HG02571 (cell line): ENCODE measurements around the gene TNFRSF19.

ENCODE experiments used
- ATAC-seq: cut with Tn5 transposase; IDR thresholded peaks from one replicate; pipeline ENCODE4 v1.9.1; 2021; ENCODE audit warnings: mild to moderate bottlenecking, moderate library complexity; ENCODE audit not compliant: unreplicated experiment

The TNFRSF19 gene

DNA sequence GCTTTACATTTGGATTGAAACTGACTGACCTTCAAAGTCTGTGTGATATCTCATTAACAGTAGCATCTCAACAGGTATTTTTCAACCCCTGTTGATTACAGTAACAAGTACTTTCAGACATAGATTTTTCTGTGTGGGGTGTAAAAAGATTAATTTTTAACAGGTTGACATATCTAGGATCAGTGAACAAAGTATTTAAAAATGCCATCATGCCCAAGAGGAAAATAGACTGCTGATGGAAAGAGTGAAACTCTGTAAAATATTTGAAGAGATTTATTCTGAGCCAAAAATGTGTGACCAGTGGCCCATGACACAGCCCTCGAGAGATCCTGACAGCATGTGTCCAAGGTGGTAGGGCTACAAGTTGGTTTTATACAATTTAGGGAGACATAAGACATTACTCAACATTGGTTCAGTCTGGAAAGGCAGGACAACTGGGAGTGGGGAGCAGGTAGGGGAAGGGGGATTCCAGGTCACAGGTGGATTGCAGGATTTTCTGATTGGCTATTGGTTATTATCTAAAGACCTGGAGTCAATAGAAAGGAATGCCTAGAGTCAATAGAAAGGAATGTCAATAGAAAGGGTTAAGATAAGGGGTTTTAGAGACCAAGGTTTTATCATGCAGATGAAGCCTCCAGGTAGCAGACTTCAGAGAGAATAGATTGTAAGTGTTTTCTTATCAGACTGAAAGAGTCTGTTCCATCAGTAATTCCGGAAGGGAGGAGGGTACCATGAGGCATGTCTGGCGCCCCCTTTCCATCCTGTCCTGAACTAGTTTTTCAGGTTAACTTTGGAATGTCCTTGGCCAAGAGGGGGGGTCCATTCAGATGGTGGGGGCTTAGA, 29.1 kb downstream of the TNFRSF19 start:
- ATAC-seq, result no peak

DNA sequence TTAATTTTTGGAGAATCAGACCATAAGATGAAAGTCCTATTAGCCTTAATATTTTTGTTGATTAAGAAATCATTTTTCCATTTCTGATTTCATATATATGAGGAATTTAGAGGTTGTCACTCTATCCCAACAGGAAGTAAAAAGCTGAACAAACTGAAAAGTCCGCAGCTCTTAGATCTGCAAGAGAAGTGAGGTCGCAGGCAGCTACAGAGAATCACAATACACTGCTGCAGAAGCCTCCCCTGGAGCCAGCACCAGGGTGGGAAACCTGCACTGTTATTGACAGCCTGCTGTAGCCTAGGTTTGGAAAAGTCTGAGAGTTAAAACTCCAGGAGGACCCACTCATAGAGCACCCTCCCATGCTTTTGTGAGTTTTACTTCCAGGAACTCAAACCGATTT, 29.9 kb downstream of the TNFRSF19 start:
- no peak for ATAC-seq

DNA sequence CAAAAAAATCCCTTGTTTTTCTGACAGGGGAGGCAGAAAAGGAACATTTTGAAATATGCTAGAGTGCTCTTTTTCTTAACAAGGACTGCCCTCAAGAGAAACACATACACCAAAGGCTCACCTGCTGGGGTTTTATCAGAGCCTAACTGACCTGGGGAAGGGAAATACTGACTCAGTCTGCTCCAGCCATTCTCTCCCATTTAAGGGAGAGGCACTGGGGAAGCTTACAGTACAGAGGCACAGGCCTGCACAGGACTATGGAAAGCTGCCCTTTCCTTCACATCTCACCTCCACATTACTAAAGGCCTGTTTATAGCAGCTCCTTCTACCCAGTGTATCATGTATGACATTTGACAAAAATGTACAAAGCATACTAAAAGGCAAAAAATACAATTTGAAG, 30.3 kb downstream of the TNFRSF19 start:
- no peak for ATAC-seq

DNA sequence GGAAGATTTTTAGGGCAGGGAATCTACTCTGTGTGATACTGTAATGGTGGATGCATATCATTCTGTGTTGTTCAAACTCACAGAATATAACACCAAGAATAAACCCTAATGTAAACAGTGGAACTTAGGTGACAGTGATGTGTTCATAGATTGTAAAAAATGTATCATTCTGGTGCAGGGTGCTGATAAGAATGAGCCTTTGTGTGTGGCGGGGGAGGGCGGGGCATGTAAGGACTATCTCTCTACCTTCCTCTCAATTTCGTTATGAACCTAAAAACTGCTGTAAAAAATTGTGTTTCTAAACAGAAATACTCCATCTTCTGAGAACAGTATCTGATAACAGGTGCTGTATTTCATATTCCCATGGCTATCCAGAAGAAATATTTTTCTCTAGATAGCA, 35.6 kb downstream of the TNFRSF19 start:
- ATAC-seq, result no peak

DNA sequence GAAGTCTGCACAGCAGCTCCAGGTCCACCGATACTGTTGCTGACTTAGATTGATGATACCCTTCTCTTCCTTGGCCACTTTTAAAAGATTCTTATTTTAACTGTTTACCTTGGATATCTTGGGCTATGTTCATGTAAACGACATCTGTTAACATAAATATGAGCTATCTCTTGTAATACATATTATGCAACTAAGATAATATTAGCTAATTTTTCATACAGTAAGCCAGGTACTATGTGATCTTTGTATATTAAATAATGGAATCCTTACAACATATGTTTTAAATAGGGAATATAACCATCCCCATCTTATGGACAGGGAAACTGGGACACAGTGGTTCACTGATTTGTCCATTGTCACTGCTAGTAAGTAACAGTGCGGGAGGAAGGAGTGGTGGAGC, 37.9 kb downstream of the TNFRSF19 start:
- ATAC-seq, result no peak

DNA sequence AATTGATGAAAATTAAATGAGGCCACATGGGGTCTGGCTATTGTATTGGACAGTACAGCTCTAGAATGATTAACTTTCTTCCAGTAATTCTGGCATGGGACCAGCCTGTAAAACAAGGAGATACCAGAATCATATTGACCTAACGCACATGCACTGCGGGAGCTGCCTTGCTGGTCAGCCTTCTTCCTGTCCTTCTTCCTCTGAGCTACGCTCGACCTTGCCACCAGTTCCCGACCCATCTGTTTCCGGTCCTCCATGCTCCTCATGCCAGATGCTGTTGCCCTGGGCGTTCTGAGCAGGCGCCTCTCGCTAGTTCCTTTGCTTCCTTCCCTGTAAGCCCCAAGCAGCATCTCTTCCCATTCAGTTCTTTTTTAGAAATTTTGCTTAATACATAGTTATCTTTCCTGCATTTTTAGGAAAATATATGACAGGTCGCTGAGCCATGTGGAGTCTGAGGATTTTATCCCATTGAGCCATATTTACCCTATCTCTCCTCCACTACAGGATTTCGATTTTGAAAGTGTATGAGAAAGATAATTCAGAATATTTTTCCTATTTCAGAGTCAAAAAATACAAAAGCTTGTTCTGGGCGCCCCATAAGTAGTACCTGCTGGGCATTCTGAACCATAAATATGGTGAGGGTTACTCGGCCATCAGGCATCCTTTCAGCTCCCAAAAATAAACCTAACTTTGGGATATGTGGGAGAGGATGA, 38.6 kb downstream of the TNFRSF19 start:
- ATAC-seq, result no peak

DNA sequence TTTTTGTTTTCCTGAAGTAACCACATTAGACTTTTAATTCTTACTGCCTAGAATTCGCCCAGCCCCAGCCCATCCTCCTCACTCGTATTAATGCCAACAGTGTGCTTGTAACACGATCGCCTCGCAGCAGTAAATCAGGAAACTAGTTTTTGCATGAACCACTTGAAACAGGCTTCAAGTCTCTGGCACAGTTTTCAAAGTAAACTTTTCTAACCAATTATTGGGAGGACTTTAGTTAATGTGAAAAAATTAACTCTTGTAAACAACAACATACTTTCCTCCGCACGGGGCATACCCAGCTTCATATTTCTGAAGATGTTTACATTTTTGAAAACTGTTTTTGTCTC, 39.2 kb downstream of the TNFRSF19 start:
- peak; percentile 51 for ATAC-seq

DNA sequence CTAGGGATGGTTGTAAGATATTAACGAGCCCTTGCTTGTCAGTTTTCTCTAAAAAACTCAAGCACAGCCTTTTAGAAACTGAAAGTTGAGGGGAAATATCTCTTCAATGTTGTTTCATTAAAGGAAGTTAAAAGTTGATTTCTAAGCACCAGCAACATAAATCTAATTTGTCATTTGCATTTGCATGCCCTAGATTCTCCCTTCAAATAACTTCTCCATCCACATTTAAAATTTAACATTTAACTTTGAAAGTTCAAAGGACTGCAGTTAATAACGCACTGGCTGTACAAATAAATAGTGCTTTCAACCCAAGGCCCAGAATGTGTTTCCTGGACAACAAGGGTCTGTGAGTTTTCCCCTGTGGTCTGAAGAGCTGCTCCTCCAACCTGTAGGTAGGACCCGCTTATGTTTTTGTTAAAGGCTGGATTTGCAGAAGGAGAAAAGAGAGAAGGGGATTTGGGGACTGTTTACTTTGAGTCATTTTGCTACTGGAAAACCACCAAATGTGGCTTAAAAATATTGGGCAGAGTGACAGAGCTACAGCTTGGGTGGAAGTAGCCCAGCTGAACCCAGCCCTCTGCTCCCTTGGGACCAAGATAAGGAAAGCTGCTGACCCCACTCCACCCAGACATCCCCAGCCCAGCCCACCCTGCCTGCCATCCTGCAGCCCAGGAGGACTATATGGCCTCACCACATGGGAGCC, 39.8 kb downstream of the TNFRSF19 start:
- no peak for ATAC-seq

DNA sequence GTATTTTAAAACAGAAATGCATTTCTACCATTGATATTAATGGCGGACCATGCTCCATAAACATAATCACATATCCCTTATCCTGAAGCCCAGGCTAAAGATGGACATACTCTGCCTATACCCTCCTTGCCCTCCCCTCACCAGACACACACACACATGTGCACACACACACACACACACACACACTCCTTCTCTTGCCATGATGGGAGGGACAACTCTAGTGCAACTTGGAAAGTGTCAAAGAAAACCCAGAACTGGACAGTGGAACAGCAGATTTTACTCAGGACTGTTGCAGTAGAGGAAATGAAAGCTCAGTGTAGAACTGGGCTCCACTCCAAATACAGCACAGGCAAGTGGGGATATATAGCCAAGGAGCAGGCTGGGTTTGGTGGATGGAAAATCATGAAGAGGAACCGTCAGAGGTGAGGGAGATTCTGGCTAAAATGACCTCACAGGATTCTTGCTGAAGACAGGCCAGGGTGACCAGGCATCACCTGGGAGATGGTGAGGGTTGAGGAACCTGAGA, 40.8 kb downstream of the TNFRSF19 start:
- no peak for ATAC-seq

DNA sequence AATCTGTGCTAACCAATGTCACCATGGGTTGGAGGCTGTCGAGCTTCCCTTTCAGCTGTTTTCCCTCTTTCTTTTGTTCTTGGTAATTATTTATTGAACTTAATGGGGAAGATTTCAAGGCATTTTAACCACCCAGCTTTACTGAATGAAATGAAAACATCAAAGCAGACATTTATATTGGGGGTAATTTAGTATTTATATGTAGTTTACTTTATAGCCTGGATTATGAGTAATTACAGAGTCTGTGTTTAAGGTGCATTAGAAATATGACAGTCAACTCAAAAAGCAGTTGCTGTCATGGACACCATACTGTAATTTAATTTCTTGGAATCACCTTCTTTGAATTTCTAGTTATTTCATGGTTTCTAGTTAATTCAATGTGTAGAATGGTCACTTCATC, 42.0 kb downstream of the TNFRSF19 start:
- ATAC-seq, result no peak

DNA sequence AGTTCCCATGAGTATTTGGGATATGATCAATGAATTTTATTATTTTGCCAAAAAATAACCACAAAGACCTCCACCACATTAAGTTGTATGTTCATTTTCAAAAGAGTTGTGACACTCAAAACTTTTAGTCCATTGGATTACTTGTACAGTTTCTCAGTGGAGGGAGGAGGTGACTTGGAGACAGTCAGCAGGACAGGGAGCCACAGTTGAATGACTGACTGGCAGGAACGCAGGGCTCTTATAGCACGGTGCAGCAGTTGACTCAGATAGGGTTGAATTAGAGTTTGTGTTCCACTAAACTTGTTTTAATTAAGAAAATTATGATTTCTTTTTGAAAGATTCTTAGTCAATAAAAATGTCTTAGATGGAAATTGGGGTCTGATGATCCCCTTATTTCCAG, 42.5 kb downstream of the TNFRSF19 start:
- ATAC-seq, result no peak

DNA sequence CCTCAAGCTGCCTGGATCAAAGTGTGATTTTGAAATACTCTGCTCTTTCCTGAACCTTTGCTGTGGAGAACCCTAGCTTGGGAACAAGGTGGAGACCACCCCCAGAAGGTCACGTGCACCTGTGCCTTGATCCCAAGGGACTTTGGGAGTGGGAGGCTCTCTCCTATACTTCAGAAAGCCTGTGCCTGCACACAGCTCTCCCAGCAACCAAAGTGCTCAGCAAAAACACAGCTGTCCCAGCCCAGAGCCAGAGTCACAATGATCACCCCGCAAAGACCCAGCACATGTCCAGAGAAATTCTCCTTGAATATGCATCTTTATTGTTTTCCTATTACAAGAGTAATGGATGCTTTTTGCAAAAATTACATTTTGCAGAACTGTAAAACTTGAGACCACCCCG, 43.4 kb downstream of the TNFRSF19 start:
- no peak for ATAC-seq

DNA sequence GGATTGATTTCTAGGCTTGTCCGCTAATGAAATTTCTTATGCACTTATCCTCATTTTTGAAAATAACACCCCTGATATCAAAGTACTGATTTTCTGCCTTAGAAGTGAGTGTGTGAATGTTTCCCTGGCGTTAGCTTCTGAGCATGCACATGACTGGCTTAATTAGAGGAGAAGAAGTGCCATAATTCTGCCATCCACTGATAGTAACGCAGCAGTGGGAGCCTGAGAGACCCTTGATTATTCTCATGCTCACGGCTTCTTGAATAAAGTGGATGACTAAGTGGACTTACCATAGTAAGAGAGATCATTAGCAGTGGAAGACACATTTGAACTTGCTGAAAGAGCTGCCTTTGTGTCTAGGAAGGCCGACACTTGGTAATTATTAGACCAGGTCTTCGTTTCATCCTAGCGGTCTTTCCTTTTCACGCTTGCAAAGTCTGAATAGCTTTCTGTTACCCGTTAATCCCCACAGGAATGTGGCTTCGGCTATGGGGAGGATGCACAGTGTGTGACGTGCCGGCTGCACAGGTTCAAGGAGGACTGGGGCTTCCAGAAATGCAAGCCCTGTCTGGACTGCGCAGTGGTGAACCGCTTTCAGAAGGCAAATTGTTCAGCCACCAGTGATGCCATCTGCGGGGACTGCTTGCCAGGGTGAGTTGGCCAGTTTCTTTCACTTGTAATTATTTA, 45.3 kb downstream of the TNFRSF19 start:
- ATAC-seq, result no peak

DNA sequence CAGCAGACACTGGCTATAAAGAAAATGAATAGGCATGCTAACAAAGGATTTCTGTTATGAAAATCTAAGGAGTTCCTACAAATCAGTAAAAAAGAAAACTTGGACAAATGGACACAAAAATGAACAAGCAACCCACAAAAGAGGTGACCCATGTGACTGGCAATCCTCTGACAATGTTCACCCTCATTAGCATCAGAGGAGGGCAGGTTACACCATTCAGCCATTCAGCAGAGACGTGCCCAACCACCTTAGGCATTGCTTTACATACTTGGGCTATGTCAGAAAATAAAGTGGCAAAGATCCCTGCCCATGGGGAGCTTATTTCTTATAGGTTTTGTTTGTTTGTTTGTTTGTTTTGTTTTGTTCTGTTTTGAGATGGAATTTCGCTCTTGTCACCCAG, 46.0 kb downstream of the TNFRSF19 start:
- ATAC-seq, result no peak

DNA sequence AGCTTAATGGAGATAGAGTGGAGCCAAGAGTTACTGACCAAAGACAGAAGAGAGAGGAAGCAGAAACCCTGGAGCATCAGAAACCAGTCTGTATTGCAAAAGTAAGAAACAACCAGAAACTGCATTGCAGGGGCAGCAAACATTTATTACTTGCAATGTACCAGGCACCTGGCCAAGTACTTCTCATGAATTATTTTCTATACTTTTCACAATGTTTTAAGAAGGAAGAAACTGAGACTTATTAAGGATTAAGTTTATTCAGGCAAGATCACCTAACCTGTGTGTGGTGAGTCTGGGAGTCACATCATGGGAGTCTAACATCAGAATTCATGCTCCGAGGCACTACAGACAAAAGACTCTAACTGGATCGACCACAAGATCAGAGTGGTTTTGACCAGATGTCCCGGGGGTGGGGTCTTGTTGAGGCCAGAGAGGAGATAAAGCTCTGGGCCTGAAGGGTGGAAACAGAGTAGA, 47.4 kb downstream of the TNFRSF19 start:
- ATAC-seq, result no peak

DNA sequence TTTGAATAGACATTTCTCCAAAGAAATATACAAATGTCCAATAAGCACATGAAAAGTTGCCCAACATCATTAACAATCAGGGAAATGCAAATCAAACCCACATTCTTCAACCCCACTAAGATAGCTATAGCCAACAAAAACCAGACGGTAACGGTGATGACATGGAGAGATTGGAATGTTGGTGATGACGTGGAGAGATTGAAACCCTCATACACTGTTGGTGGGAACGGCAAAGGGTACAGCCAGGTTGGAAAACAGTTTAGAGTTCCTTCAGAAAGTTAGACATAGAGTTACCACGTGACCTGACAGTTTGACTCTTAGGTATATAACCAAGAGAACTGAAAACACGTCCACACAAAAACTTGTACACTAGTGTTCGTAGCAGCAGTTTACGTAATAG, 48.1 kb downstream of the TNFRSF19 start:
- no peak for ATAC-seq

DNA sequence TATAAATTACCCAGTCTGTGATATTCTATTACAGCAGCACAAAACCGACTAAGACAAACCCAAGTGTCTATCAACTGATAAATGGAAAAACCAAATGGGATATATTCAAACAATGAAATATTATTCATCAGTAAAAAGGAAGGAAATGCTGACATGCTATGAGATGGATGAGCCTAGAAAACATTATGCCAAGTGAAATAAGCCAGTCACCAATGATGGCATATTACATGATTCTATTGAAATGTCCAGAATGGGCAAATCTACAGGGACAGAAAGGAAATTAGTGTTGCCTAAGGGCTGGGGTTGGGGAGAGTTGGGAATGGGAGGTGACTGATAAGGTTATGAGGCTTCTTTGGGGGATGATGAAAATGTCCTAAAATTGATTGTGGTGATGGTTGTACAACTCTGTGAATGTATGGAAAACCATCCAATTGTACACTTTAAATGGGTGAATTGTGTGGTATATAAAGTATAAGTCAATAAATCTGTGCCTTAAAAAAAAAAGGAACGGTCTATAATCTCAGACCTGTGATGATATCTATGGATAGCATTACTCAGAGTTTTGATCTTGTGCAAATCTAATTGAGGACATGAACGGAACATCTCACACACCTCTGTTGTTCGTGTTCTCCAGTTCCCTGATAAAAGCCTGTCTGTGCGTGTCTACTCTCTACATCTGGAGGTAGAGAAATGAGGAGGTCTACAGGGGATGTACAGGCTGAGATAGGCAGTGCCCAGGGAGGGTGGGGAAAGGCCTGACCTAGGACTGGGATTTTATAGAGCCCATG, 49.0 kb downstream of the TNFRSF19 start:
- no peak for ATAC-seq

DNA sequence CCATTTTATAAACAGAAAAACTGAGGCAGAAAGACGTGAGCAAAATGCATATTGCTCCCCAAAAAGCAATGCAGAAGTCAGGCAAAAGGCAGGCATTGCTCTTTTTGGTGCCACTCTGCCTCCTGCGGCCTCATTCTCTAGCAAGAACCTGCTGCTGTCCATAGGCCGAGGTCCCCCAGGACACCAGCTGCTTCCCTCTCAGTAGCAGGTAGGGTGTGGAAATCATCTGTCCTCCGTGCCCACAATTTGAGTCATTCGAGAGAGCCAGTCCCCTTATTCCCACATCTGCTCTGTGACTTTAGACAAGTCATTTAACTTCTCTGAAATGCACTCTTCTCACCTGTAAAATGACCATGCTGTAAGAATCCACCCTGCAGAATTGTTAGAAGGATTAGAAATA, 50.0 kb downstream of the TNFRSF19 start:
- no peak for ATAC-seq

DNA sequence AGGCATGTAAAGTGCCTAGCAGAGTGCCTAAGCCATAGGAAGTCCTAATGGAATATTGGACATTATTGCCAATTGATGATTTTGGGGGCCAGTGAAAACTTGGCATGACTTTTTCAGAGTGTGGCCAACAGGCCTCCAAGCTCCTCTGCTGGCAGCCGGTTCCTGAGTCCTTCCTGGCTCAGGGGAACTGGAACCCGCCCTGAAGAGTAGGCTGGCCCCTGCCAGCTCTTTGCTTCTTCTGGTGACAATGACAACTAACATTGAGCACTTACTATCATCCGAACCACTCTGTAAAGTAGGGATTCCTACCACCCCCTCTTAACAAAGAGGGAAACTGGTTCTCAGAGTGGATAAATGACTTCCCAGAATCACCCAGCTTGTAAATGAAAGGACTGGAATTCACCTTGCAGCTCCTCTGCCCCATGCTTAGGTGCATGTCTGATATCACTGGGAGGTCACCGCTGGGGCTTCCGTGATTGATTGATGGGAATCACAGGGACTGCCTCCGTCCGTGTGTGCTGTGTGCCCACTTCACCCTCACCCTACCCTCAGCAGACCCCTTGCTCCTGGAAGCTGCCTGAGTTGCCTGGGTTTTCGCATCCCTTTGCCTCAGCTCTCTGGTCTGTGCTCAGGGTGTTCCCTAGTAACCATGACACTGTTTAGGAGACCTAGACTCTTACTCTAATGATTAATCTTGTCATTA, 50.6 kb downstream of the TNFRSF19 start:
- ATAC-seq, result no peak

DNA sequence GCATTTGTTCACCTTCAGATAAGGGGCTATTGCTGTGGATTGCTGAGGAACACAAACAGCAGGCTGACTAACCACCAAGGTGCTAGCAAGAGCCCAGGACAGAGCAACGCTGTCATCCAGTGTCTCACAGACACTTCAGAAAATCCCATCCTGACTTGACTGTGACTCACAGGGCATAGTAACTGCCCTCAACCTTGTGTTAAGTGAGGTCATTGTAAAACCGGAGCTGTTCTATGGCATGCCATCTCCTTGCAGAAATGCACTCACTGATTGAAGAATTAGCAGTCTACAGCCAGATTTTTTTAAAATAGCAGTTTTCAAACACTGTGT, 51.1 kb downstream of the TNFRSF19 start:
- no peak for ATAC-seq
